OCI-LY7 (cell line): ENCODE data around the gene GAPDH. TPM values are rescaled to one million over a fixed set of nuclear protein-coding genes. Genes with fewer than 3 reads are reported as not detected.

Experiments used
- BruUV-seq: library from RNA; stranded (reverse); fragments of 400-500 nt; replicated peaks from 2 replicates; lab custom pipeline; 2021; lab: Mats Ljungman, UMichigan
- CTCF ChIA-PET: fragments of 300-600 bp; sonication (Branson Sonifier 250); formaldehyde crosslinking; loops from one replicate; lab custom pipeline; 2022; ENCODE audit warnings: antibody characterized with exemption; ENCODE audit not compliant: unreplicated experiment; lab: Charles Lee
- POLR2A ChIA-PET: fragments of 300-600 bp; sonication (Branson Sonifier 250); formaldehyde crosslinking; loops from one replicate; lab custom pipeline; 2022; ENCODE audit warnings: antibody characterized with exemption; lab: Charles Lee
- DNase-seq: peaks from one replicate; pipeline ENCODE4 v3.0.0-alpha.2; 2015; ENCODE audit warnings: low spot score
- H2AFZ ChIP-seq: fragments of 200-600 bp; sonication (generic), shearing (Covaris generic); 2 replicates; pipeline ENCODE4 v1.6.1; 2014; ENCODE audit warnings: mild to moderate bottlenecking, antibody characterized with exemption, low read length, moderate library complexity
- H3K27ac ChIP-seq: fragments of 200-600 bp; sonication (generic); 2 replicates; pipeline ENCODE4 v1.5.1; 2014; ENCODE audit warnings: mixed run types, low read depth, mild to moderate bottlenecking, moderate library complexity, low read length, inconsistent platforms; ENCODE audit not compliant: poor library complexity, severe bottlenecking
- H3K36me3 ChIP-seq: fragments of 200-600 bp; sonication (generic); 2 replicates; pipeline ENCODE4 v1.6.1; 2014; ENCODE audit warnings: mild to moderate bottlenecking, antibody characterized with exemption, low read length, moderate library complexity, mixed read lengths; ENCODE audit not compliant: insufficient read depth
- H3K4me1 ChIP-seq: fragments of 200-600 bp; sonication (generic); 2 replicates; pipeline ENCODE4 v1.5.1; 2014; ENCODE audit warnings: mild to moderate bottlenecking, low read length; ENCODE audit not compliant: insufficient read depth, poor library complexity, severe bottlenecking
- H3K4me2 ChIP-seq: fragments of 200-600 bp; sonication (generic); 2 replicates; pipeline ENCODE4 v1.6.1; 2014; ENCODE audit warnings: mild to moderate bottlenecking, low read length
- H3K4me3 ChIP-seq: fragments of 200-600 bp; sonication (generic); 2 replicates; pipeline ENCODE4 v1.5.1; 2014; ENCODE audit warnings: mild to moderate bottlenecking, low read depth, low read length; ENCODE audit not compliant: poor library complexity, severe bottlenecking
- H3K79me2 ChIP-seq: fragments of 200-600 bp; sonication (generic); 2 replicates; pipeline ENCODE4 v1.6.1; 2016; ENCODE audit warnings: low read depth, mild to moderate bottlenecking, low read length, moderate library complexity, mixed read lengths; ENCODE audit not compliant: insufficient read depth
- H3K9me2 ChIP-seq: fragments of 200-600 bp; sonication (generic); 2 replicates; pipeline ENCODE4 v1.6.1; 2016; ENCODE audit warnings: mild to moderate bottlenecking, low read length, mixed read lengths; ENCODE audit not compliant: insufficient read depth
- H3K9me3 ChIP-seq: fragments of 200-600 bp; sonication (generic); 2 replicates; pipeline ENCODE4 v1.6.1; 2014; ENCODE audit warnings: mild to moderate bottlenecking, mixed run types, low read length, mixed read lengths
- H4K20me1 ChIP-seq: fragments of 200-600 bp; sonication (generic); 2 replicates; pipeline ENCODE4 v1.6.1; 2014; ENCODE audit warnings: mild to moderate bottlenecking, antibody characterized with exemption, low read length, moderate library complexity, mixed read lengths; ENCODE audit not compliant: insufficient read depth
- CTCF ChIP-seq: fragments of 200-600 bp; sonication (generic); conservative IDR thresholded peaks from 2 replicates; pipeline ENCODE4 v1.5.1; 2014; ENCODE audit warnings: mild to moderate bottlenecking, antibody characterized with exemption, low read length, moderate library complexity, mixed read lengths
- EZH2phosphoT487 ChIP-seq: fragments of 200-600 bp; sonication (generic); IDR thresholded peaks from 2 replicates; pipeline ENCODE4 v1.6.1; 2018; ENCODE audit warnings: low read depth, borderline replicate concordance, mild to moderate bottlenecking, mixed run types, antibody characterized with exemption, low read length, moderate library complexity, mixed read lengths
- intact Hi-C: fragments of 100-400 bp; cut with micrococcal nuclease; formaldehyde crosslinking; loops from one replicate; pipeline ENCODE4 v1.10.0; 2022; ENCODE audit not compliant: unreplicated experiment
- total RNA-seq, 2 experiments: library from RNA; depleted of rRNA in 1 of 2; stranded (reverse); fragments of >200 nt in 1 of 2; shearing (Covaris generic) in 1 of 2; gene quantifications; 2 replicates each; pipeline ENCODE4 v1.2.3, GENCODE V29; 2014 to 2022

GAPDH gene
- total RNA-seq, 2 experiments from 2014 or later, result 3,801 to 4,502 TPM

GRCh38 chr12:6528539-6529235, 5.6 kb upstream of the GAPDH start:
- no peak overlapping the region for H3K4me3 ChIP-seq
- H2AFZ ChIP-seq, result no peak overlapping the region
- H3K9me3 ChIP-seq, result no peaks in the 10 kb centered on the region
- H3K4me2 ChIP-seq, result no peak overlapping the region
- DNase-seq, result no peak
- H3K9me2 ChIP-seq, result no peaks in the 10 kb centered on the region
- H3K79me2 ChIP-seq, result peaks cover 17% of the 10 kb centered on the region; the same call in 1 of the 2 replicates
- POLR2A ChIA-PET, result interaction anchor here (1.2 kb wide), 1 partner anchor 21 kb away, joined by 3 read pairs; no protein-coding TSS in a partner anchor
- peaks cover 14% of the 10 kb centered on the region for H3K4me1 ChIP-seq
- H3K36me3 ChIP-seq, result peaks cover 89% of the 10 kb centered on the region
- TF ChIP-seq EZH2phosphoT487, result no peak
- TF ChIP-seq CTCF, result no peak
- BruUV-seq, result no TSS peak
- H4K20me1 ChIP-seq, result no peaks in the 10 kb centered on the region
- CTCF ChIA-PET, result interaction anchor here (1.8 kb wide), 1 partner anchor 10 kb away, joined by 4 read pairs; no protein-coding TSS in a partner anchor
- no peak overlapping the region for H3K27ac ChIP-seq
- intact Hi-C loops, result no loop called here

- no peaks in the 10 kb centered on the region for H3K9me3 ChIP-seq
- no peak for TF ChIP-seq CTCF
- TF ChIP-seq EZH2phosphoT487, result no peak
- H3K4me3 ChIP-seq, result no peak overlapping the region
- POLR2A ChIA-PET, result interaction anchor here (1.2 kb wide), 1 partner anchor 21 kb away, joined by 3 read pairs; no protein-coding TSS in a partner anchor
- intact Hi-C loops, result no loop called here
- no peaks in the 10 kb centered on the region for H3K9me2 ChIP-seq
- H3K36me3 ChIP-seq, result peaks cover 83% of the 10 kb centered on the region
- CTCF ChIA-PET, result interaction anchor here (1.8 kb wide), 1 partner anchor 10 kb away, joined by 4 read pairs; no protein-coding TSS in a partner anchor
- no peaks in the 10 kb centered on the region for H4K20me1 ChIP-seq
- no peak overlapping the region for H3K27ac ChIP-seq
- H3K79me2 ChIP-seq, result peaks cover 17% of the 10 kb centered on the region; the same call in 1 of the 2 replicates
- peaks cover 14% of the 10 kb centered on the region for H3K4me1 ChIP-seq
- no TSS peak for BruUV-seq
- H2AFZ ChIP-seq, result no peak overlapping the region
- H3K4me2 ChIP-seq, result no peak overlapping the region
- no peak for DNase-seq
Measured at GRCh38 chr12:6529291-6529737, 5.0 kb upstream of the GAPDH start.
